ENCODE measurements around the gene THRB.

The THRB gene

DNA sequence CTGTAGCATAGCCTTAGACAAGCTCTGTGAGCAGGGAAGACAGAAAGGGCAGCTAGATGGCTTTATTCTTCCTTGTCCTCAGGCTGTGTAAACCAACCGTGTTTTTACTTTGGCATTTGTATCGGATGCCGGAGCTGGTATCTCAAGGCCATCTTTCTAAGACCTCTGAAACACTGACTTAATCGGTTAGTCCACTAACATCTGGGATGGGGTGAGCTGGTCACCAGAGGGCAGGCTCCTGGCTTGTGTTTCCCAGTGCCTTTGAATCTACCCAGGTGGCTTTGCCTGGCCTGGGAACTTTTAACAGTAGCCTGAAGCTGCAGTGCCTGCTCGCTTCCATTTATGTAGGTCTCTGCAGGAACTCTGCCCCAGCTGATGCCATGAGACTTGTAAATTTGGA is 296.8 kb downstream of the THRB start:
- Histone ChIP-seq H3K9me3 (ENCODE audit: control insufficient read depth, low read length) (peaks cover under 1% of the 10 kb centered on the region), H3K36me3 (ENCODE audit: control insufficient read depth, insufficient read depth, low read length) (no peaks in the 10 kb centered on the region), H3K4me3 (ENCODE audit: insufficient read depth, low read depth, low read length) (no peak overlapping the region), H3K27me3 (ENCODE audit: control insufficient read depth, insufficient read depth, low read length, poor library complexity, severe bottlenecking) (no peaks in the 10 kb centered on the region), H3K4me1 (ENCODE audit: control insufficient read depth, insufficient read depth, low read length) (no peaks in the 10 kb centered on the region), H3K27ac (ENCODE audit: insufficient read depth, low read depth, low read length, poor library complexity, severe bottlenecking) (no peak overlapping the region)
- WGBS, 2 experiments, result 81 to 84% methylated on average over 5 of the region's 5 CpGs

DNA sequence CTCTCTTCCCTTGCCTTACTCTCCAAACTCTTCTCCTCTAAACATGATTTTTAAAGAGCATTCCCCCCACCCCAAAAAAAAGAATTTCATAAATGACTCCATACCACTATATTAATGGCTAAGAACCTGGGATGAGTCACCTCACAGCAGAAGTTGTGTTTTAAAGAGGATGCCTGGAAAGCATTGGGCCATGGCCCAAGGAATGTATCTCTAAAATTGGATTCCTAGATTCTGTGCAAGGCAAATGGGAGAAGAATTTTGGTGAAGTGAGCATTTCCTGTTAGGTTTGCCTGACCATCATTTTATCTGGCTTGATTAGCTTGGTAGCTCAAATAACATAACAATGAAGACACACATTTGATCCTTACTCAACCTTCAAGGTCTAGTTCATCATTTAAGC is 298.1 kb downstream of the THRB start:
- no peaks in the 10 kb centered on the region for H3K27me3 ChIP-seq (ENCODE audit: control insufficient read depth, insufficient read depth, low read length, poor library complexity, severe bottlenecking)
- no peaks in the 10 kb centered on the region for H3K4me1 ChIP-seq (ENCODE audit: control insufficient read depth, insufficient read depth, low read length)
- H3K27ac ChIP-seq (ENCODE audit: insufficient read depth, low read depth, low read length, poor library complexity, severe bottlenecking), result no peak overlapping the region
- H3K4me3 ChIP-seq (ENCODE audit: insufficient read depth, low read depth, low read length), result no peak overlapping the region
- no peaks in the 10 kb centered on the region for H3K9me3 ChIP-seq (ENCODE audit: control insufficient read depth, low read length)
- no peaks in the 10 kb centered on the region for H3K36me3 ChIP-seq (ENCODE audit: control insufficient read depth, insufficient read depth, low read length)

GRCh38 chr3:24195504-24196230 is 299.0 kb downstream of the THRB start:
- H3K9me3 ChIP-seq (ENCODE audit: control insufficient read depth, low read length), result no peaks in the 10 kb centered on the region
- no peak overlapping the region for H3K27ac ChIP-seq (ENCODE audit: insufficient read depth, low read depth, low read length, poor library complexity, severe bottlenecking)
- no peaks in the 10 kb centered on the region for H3K4me1 ChIP-seq (ENCODE audit: control insufficient read depth, insufficient read depth, low read length)
- no peaks in the 10 kb centered on the region for H3K27me3 ChIP-seq (ENCODE audit: control insufficient read depth, insufficient read depth, low read length, poor library complexity, severe bottlenecking)
- H3K4me3 ChIP-seq (ENCODE audit: insufficient read depth, low read depth, low read length), result no peak overlapping the region
- no peaks in the 10 kb centered on the region for H3K36me3 ChIP-seq (ENCODE audit: control insufficient read depth, insufficient read depth, low read length)

DNA sequence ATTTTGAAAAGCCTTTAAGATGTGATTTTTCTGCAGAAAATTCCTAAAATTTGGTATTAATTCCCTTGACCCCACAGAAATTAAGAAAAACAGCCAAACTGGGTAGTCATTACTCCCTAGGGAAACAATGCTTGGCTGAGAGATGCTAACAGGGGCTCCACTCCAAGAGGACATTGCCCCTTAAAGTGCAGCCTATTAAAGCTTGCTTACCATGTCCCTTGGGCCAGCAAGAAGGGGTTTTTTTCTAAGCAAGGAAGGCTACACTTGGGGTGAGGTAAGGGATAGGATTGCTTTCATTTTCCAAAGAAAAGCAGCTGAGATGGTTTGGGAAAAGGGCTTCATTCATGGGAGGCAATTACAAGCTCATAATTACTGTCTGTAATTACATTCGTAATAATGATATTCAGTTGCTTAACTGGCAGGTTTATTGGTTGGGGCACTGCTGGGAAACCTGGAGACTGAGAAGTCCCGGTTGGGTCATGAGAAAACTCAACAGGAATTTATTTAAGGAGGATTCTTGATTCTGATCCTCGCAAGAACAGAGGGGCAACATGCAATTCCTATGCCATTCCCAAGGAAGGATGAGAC is 302.1 kb downstream of the THRB start:
- 95 to 96% methylated on average over 3 of the region's 3 CpGs for WGBS, 2 experiments
- Histone ChIP-seq H3K9me3 (ENCODE audit: control insufficient read depth, low read length) (no peaks in the 10 kb centered on the region), H3K36me3 (ENCODE audit: control insufficient read depth, insufficient read depth, low read length) (no peaks in the 10 kb centered on the region), H3K4me1 (ENCODE audit: control insufficient read depth, insufficient read depth, low read length) (no peaks in the 10 kb centered on the region), H3K4me3 (ENCODE audit: insufficient read depth, low read depth, low read length) (no peak overlapping the region), H3K27me3 (ENCODE audit: control insufficient read depth, insufficient read depth, low read length, poor library complexity, severe bottlenecking) (no peaks in the 10 kb centered on the region), H3K27ac (ENCODE audit: insufficient read depth, low read depth, low read length, poor library complexity, severe bottlenecking) (no peak overlapping the region)

- Histone ChIP-seq H3K36me3 (ENCODE audit: control insufficient read depth, insufficient read depth, low read length) (no peaks in the 10 kb centered on the region), H3K4me1 (ENCODE audit: control insufficient read depth, insufficient read depth, low read length) (no peaks in the 10 kb centered on the region), H3K9me3 (ENCODE audit: control insufficient read depth, low read length) (no peaks in the 10 kb centered on the region), H3K27ac (ENCODE audit: insufficient read depth, low read depth, low read length, poor library complexity, severe bottlenecking) (no peak overlapping the region), H3K4me3 (ENCODE audit: insufficient read depth, low read depth, low read length) (no peak overlapping the region), H3K27me3 (ENCODE audit: control insufficient read depth, insufficient read depth, low read length, poor library complexity, severe bottlenecking) (no peaks in the 10 kb centered on the region)
- WGBS, 2 experiments, result 98 to 100% methylated on average over 4 of the region's 4 CpGs
Measured at GRCh38 chr3:24191801-24192403, 302.7 kb downstream of the THRB start.

GRCh38 chr3:24190256-24190655 is 304.4 kb downstream of the THRB start:
- Histone ChIP-seq H3K4me3 (ENCODE audit: insufficient read depth, low read depth, low read length) (no peak overlapping the region), H3K27me3 (ENCODE audit: control insufficient read depth, insufficient read depth, low read length, poor library complexity, severe bottlenecking) (no peaks in the 10 kb centered on the region), H3K9me3 (ENCODE audit: control insufficient read depth, low read length) (no peaks in the 10 kb centered on the region), H3K27ac (ENCODE audit: insufficient read depth, low read depth, low read length, poor library complexity, severe bottlenecking) (no peak overlapping the region), H3K4me1 (ENCODE audit: control insufficient read depth, insufficient read depth, low read length) (no peaks in the 10 kb centered on the region), H3K36me3 (ENCODE audit: control insufficient read depth, insufficient read depth, low read length) (no peaks in the 10 kb centered on the region)
- 95 to 96% methylated on average over 8 of the region's 8 CpGs for WGBS, 2 experiments

DNA sequence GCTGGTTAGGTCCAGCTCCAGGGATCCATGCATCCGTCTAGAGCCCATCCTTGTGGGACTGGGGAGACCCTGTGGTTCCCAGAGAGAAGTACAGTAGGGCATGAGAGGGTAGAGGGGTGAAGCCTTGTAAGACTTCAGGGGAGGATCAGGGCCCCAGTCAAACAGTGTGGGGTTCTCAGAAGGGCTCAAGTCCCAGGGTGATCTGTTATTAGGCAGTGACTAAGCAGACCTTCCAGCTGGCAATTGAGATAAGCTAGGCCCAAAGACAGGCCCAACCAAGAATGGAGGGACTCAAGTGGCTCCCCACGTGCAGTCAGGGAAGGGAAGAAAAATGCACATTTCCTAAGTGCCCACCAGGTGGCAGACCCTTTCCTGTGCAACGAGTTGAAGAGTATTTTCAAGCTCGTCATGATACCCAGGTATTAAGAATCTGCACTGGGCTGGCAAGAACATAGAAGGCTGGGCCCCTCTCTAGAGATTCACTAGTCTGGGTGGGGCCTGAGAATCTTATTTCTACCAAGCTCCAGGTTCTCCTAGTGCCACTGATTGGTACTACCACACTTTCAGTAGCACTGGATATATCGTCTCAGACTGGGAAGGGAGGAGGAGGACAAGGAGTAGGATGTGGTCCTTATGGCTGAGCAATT is 308.8 kb downstream of the THRB start:
- Histone ChIP-seq H3K9me3 (ENCODE audit: control insufficient read depth, low read length) (no peaks in the 10 kb centered on the region), H3K4me3 (ENCODE audit: insufficient read depth, low read depth, low read length) (no peak overlapping the region), H3K27me3 (ENCODE audit: control insufficient read depth, insufficient read depth, low read length, poor library complexity, severe bottlenecking) (no peaks in the 10 kb centered on the region), H3K27ac (ENCODE audit: insufficient read depth, low read depth, low read length, poor library complexity, severe bottlenecking) (no peak overlapping the region), H3K36me3 (ENCODE audit: control insufficient read depth, insufficient read depth, low read length) (no peaks in the 10 kb centered on the region), H3K4me1 (ENCODE audit: control insufficient read depth, insufficient read depth, low read length) (no peaks in the 10 kb centered on the region)
- 53 to 59% methylated on average over 5 of the region's 5 CpGs for WGBS, 2 experiments

DNA sequence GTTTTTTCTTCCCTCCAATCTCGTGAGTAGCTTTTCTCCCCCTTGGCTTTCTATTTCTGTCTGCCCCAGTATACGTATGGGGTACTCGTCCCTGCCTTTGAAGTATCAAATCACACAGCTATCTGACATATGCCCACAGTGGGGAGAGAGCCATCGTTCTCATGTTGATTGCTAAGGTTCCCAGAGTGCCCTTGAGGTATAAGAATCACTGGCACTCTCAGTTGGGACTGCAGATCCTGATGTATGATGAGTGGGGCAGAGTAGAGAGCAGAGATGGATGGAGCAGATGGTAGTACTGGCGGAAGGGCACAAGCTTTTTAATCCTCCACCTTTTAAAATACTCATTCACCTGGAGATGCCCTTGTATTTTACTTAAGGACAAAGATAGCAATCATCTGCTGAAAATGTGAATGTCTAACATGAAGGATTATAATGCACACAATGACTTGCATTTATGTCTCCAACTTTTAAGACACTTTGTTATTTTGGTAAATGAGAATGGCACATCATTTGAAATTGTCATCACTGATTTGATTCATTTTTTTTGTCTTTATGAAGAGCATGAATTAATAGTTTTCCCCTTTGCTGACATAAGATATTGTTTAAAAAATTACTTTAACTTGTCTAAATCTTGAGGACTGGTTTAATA is 310.0 kb downstream of the THRB start:
- Histone ChIP-seq H3K27ac (ENCODE audit: insufficient read depth, low read depth, low read length, poor library complexity, severe bottlenecking) (no peak overlapping the region), H3K4me3 (ENCODE audit: insufficient read depth, low read depth, low read length) (no peak overlapping the region), H3K27me3 (ENCODE audit: control insufficient read depth, insufficient read depth, low read length, poor library complexity, severe bottlenecking) (no peaks in the 10 kb centered on the region), H3K9me3 (ENCODE audit: control insufficient read depth, low read length) (no peaks in the 10 kb centered on the region), H3K36me3 (ENCODE audit: control insufficient read depth, insufficient read depth, low read length) (no peaks in the 10 kb centered on the region), H3K4me1 (ENCODE audit: control insufficient read depth, insufficient read depth, low read length) (no peaks in the 10 kb centered on the region)
- 94 to 98% methylated on average over 4 to 5 of the region's 5 CpGs for WGBS, 2 experiments

DNA sequence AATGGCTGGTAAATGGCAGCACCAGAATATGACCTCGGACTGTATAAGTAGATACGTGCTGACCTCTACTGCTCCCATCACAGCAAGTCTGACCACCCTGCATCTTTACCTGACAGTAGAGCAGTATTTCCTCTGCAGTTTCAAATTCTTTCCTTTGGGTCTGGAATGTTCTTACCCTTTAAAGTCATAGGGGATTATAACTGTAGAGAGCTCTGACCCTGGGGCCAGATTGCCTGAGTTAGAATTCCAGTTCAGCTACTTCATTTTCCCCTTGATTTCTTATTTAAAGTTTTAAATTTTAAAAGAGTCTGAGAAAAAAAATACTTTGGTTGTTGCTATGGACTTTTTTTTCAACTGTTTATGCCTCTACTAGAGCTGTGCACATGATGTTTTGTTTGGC is 311.9 kb downstream of the THRB start:
- H3K4me1 ChIP-seq (ENCODE audit: control insufficient read depth, insufficient read depth, low read length), result no peaks in the 10 kb centered on the region
- H3K27me3 ChIP-seq (ENCODE audit: control insufficient read depth, insufficient read depth, low read length, poor library complexity, severe bottlenecking), result no peaks in the 10 kb centered on the region
- H3K27ac ChIP-seq (ENCODE audit: insufficient read depth, low read depth, low read length, poor library complexity, severe bottlenecking), result no peak overlapping the region
- WGBS, 2 experiments, result 92 to 94% methylated on average over 2 of the region's 2 CpGs
- H3K9me3 ChIP-seq (ENCODE audit: control insufficient read depth, low read length), result no peaks in the 10 kb centered on the region
- no peak overlapping the region for H3K4me3 ChIP-seq (ENCODE audit: insufficient read depth, low read depth, low read length)
- no peaks in the 10 kb centered on the region for H3K36me3 ChIP-seq (ENCODE audit: control insufficient read depth, insufficient read depth, low read length)

- H3K4me1 ChIP-seq (ENCODE audit: control insufficient read depth, insufficient read depth, low read length), result no peaks in the 10 kb centered on the region
- H3K4me3 ChIP-seq (ENCODE audit: insufficient read depth, low read depth, low read length), result no peak overlapping the region
- H3K27me3 ChIP-seq (ENCODE audit: control insufficient read depth, insufficient read depth, low read length, poor library complexity, severe bottlenecking), result no peaks in the 10 kb centered on the region
- no peaks in the 10 kb centered on the region for H3K36me3 ChIP-seq (ENCODE audit: control insufficient read depth, insufficient read depth, low read length)
- no peak overlapping the region for H3K27ac ChIP-seq (ENCODE audit: insufficient read depth, low read depth, low read length, poor library complexity, severe bottlenecking)
- WGBS, 2 experiments, result 96% methylated on average over 4 of the region's 4 CpGs
- no peaks in the 10 kb centered on the region for H3K9me3 ChIP-seq (ENCODE audit: control insufficient read depth, low read length)
Measured at GRCh38 chr3:24181256-24181655, 313.4 kb downstream of the THRB start.
